Dendritic cell treated with granulocyte-macrophage colony-stimulating factor and Interleukin-4, amounts not matched to agents 40 ng/mL and 50 ng/mL, for 4 days (primary cell): Measurements from ENCODE around the gene GRB10.
"Not testable (repeated sequence)": the region's sequence is repeated elsewhere in the genome, so short reads cannot be mapped to it uniquely, and the experiment has no call there.

Source experiments
- H3K27ac Mint-ChIP-seq: one replicate; pipeline ENCODE4 v1.8.0; 2022; ENCODE audit warnings: mild to moderate bottlenecking, mixed read lengths
- H3K27me3 Mint-ChIP-seq: one replicate; pipeline ENCODE4 v1.8.0; 2022; ENCODE audit warnings: mild to moderate bottlenecking, mixed read lengths
- H3K36me3 Mint-ChIP-seq: one replicate; pipeline ENCODE4 v1.8.0; 2022; ENCODE audit warnings: low read depth, mixed read lengths
- H3K4me1 Mint-ChIP-seq: one replicate; pipeline ENCODE4 v1.8.0; 2022; ENCODE audit warnings: low read depth, mixed read lengths
- H3K4me3 Mint-ChIP-seq: one replicate; pipeline ENCODE4 v1.8.0; 2022; ENCODE audit warnings: mild to moderate bottlenecking, moderate library complexity, mixed read lengths
- H3K9me3 Mint-ChIP-seq: one replicate; pipeline ENCODE4 v1.8.0; 2022; ENCODE audit warnings: mixed read lengths
- intact Hi-C: fragments of 100-400 bp; cut with micrococcal nuclease; formaldehyde crosslinking; loops from one replicate; pipeline ENCODE4 v1.15.0; 2022

The GRB10 gene

GRCh38 chr7:50596484-50596883 lies 186.2 kb downstream of the GRB10 start:
- H3K27me3 Mint-ChIP-seq, result no peaks in the 10 kb centered on the region
- peaks cover 9% of the 10 kb centered on the region for H3K4me1 Mint-ChIP-seq
- intact Hi-C loops, result no loop called here
- H3K4me3 Mint-ChIP-seq, result no peak overlapping the region
- H3K36me3 Mint-ChIP-seq, result peaks cover 13% of the 10 kb centered on the region
- H3K27ac Mint-ChIP-seq, result no peak overlapping the region
- no peaks in the 10 kb centered on the region for H3K9me3 Mint-ChIP-seq

- Mint-ChIP-seq H3K27me3 (no peaks in the 10 kb centered on the region), H3K4me1 (peaks cover 9% of the 10 kb centered on the region), H3K27ac (no peak overlapping the region), H3K9me3 (no peaks in the 10 kb centered on the region), H3K36me3 (peaks cover 13% of the 10 kb centered on the region), H3K4me3 (no peak overlapping the region)
- intact Hi-C loops, result no loop called here
These were observed 187.1 kb downstream of the GRB10 start for GRCh38 chr7:50595491-50596102.

GRCh38 chr7:50594734-50595485 lies 187.8 kb downstream of the GRB10 start:
- peaks cover 9% of the 10 kb centered on the region for H3K4me1 Mint-ChIP-seq
- H3K27me3 Mint-ChIP-seq, result no peaks in the 10 kb centered on the region
- no peaks in the 10 kb centered on the region for H3K9me3 Mint-ChIP-seq
- peaks cover 13% of the 10 kb centered on the region for H3K36me3 Mint-ChIP-seq
- no peak overlapping the region for H3K4me3 Mint-ChIP-seq
- intact Hi-C loops, result no loop called here
- no peak overlapping the region for H3K27ac Mint-ChIP-seq

GRCh38 chr7:50594136-50594535 lies 188.6 kb downstream of the GRB10 start:
- no peak overlapping the region for H3K27ac Mint-ChIP-seq
- H3K36me3 Mint-ChIP-seq, result peaks cover 13% of the 10 kb centered on the region
- H3K4me1 Mint-ChIP-seq, result peaks cover 9% of the 10 kb centered on the region
- intact Hi-C loops, result no loop called here
- no peaks in the 10 kb centered on the region for H3K27me3 Mint-ChIP-seq
- H3K4me3 Mint-ChIP-seq, result no peak overlapping the region
- no peaks in the 10 kb centered on the region for H3K9me3 Mint-ChIP-seq

- Mint-ChIP-seq H3K4me1 (no peaks in the 10 kb centered on the region), H3K27ac (no peak overlapping the region), H3K27me3 (no peaks in the 10 kb centered on the region), H3K9me3 (no peaks in the 10 kb centered on the region), H3K36me3 (peaks cover 13% of the 10 kb centered on the region), H3K4me3 (no peak overlapping the region)
- intact Hi-C loops, result no loop called here
These were observed 189.8 kb downstream of the GRB10 start for GRCh38 chr7:50592940-50593339.

GRCh38 chr7:50591480-50592438 lies 190.9 kb downstream of the GRB10 start:
- Mint-ChIP-seq H3K36me3 (peaks cover 13% of the 10 kb centered on the region), H3K27ac (no peak overlapping the region), H3K4me1 (no peaks in the 10 kb centered on the region), H3K9me3 (no peaks in the 10 kb centered on the region), H3K27me3 (no peaks in the 10 kb centered on the region), H3K4me3 (no peak overlapping the region)
- intact Hi-C loops, result no loop called here

- no peaks in the 10 kb centered on the region for H3K27me3 Mint-ChIP-seq
- H3K4me3 Mint-ChIP-seq, result no peak overlapping the region
- H3K4me1 Mint-ChIP-seq, result no peaks in the 10 kb centered on the region
- no peaks in the 10 kb centered on the region for H3K9me3 Mint-ChIP-seq
- intact Hi-C loops, result no loop called here
- peaks cover 13% of the 10 kb centered on the region for H3K36me3 Mint-ChIP-seq
- no peak overlapping the region for H3K27ac Mint-ChIP-seq
These were observed 191.6 kb downstream of the GRB10 start for GRCh38 chr7:50591098-50591479.

GRCh38 chr7:50590535-50590934 lies 192.2 kb downstream of the GRB10 start:
- H3K4me3 Mint-ChIP-seq, result no peak overlapping the region
- H3K27ac Mint-ChIP-seq, result no peak overlapping the region
- no peaks in the 10 kb centered on the region for H3K9me3 Mint-ChIP-seq
- intact Hi-C loops, result no loop called here
- no peaks in the 10 kb centered on the region for H3K4me1 Mint-ChIP-seq
- no peaks in the 10 kb centered on the region for H3K27me3 Mint-ChIP-seq
- H3K36me3 Mint-ChIP-seq, result peaks cover 13% of the 10 kb centered on the region

GRCh38 chr7:50589364-50589763 lies 193.3 kb downstream of the GRB10 start:
- H3K4me3 Mint-ChIP-seq, result no peak overlapping the region
- intact Hi-C loops, result no loop called here
- H3K4me1 Mint-ChIP-seq, result no peaks in the 10 kb centered on the region
- peaks cover 2% of the 10 kb centered on the region for H3K9me3 Mint-ChIP-seq
- no peak overlapping the region for H3K27ac Mint-ChIP-seq
- no peaks in the 10 kb centered on the region for H3K27me3 Mint-ChIP-seq
- peaks cover 6% of the 10 kb centered on the region for H3K36me3 Mint-ChIP-seq

GRCh38 chr7:50588937-50589336 lies 193.8 kb downstream of the GRB10 start:
- intact Hi-C loops, result no loop called here
- no peak overlapping the region for H3K27ac Mint-ChIP-seq
- H3K9me3 Mint-ChIP-seq, result peaks cover 6% of the 10 kb centered on the region
- no peaks in the 10 kb centered on the region for H3K4me1 Mint-ChIP-seq
- no peak overlapping the region for H3K4me3 Mint-ChIP-seq
- H3K36me3 Mint-ChIP-seq, result peaks cover 6% of the 10 kb centered on the region
- H3K27me3 Mint-ChIP-seq, result no peaks in the 10 kb centered on the region

- H3K4me1 Mint-ChIP-seq, result no peaks in the 10 kb centered on the region
- H3K27ac Mint-ChIP-seq, result no peak overlapping the region
- H3K4me3 Mint-ChIP-seq, result no peak overlapping the region
- peaks cover 4% of the 10 kb centered on the region for H3K36me3 Mint-ChIP-seq
- H3K9me3 Mint-ChIP-seq, result peaks cover 18% of the 10 kb centered on the region
- intact Hi-C loops, result no loop called here
- H3K27me3 Mint-ChIP-seq, result no peaks in the 10 kb centered on the region
These were observed 195.0 kb downstream of the GRB10 start for GRCh38 chr7:50587737-50588136.

GRCh38 chr7:50584793-50585408 lies 197.8 kb downstream of the GRB10 start:
- Mint-ChIP-seq H3K4me1 (no peaks in the 10 kb centered on the region), H3K27ac (no peak overlapping the region), H3K9me3 (peaks cover 22% of the 10 kb centered on the region), H3K4me3 (no peak overlapping the region), H3K27me3 (no peaks in the 10 kb centered on the region), H3K36me3 (no peaks in the 10 kb centered on the region)
- intact Hi-C loops, result no loop called here

GRCh38 chr7:50584386-50584785 lies 198.3 kb downstream of the GRB10 start:
- no peak overlapping the region for H3K27ac Mint-ChIP-seq

GRCh38 chr7:50583295-50583694 lies 199.4 kb downstream of the GRB10 start:
- H3K27ac Mint-ChIP-seq, H3K4me1 Mint-ChIP-seq, H3K36me3 Mint-ChIP-seq, H3K27me3 Mint-ChIP-seq, intact Hi-C loops, H3K4me3 Mint-ChIP-seq: not testable (repeated sequence)
- H3K9me3 Mint-ChIP-seq, result peaks cover 22% of the 10 kb centered on the region

More at GRCh38 chr7:50584386-50584785, 198.3 kb downstream of the GRB10 start:
- Mint-ChIP-seq H3K27me3 (no peaks in the 10 kb centered on the region), H3K36me3 (no peaks in the 10 kb centered on the region), H3K9me3 (peaks cover 22% of the 10 kb centered on the region), H3K4me3 (no peak overlapping the region), H3K4me1 (no peaks in the 10 kb centered on the region)
- intact Hi-C loops, result no loop called here
